SK-N-SH (cell line): ENCODE measurements around the gene ATG4C. TPM values are rescaled to one million over a fixed set of nuclear protein-coding genes. Genes with fewer than 3 reads are reported as not detected.

Experiments used
- CTCF ChIA-PET: fragments of 300-600, 350-600 bp; formaldehyde crosslinking; extraction: SDS; loops from one replicate; lab custom pipeline; 2021; lab: Yijun Ruan, JAX
- POLR2A ChIA-PET: fragments of 350-600 bp; sonication (Branson Sonifier 250); formaldehyde crosslinking; extraction: SDS; loops from one replicate; lab custom pipeline; 2020; ENCODE audit warnings: antibody characterized with exemption, inconsistent platforms; lab: Yijun Ruan, JAX
- DNase-seq: peaks from one replicate; pipeline ENCODE4 v3.0.0; 2012
- H2AFZ ChIP-seq: fragments of 200-600 bp; sonication (generic); 2 replicates; pipeline ENCODE4 v1.8.1; 2016; ENCODE audit warnings: antibody characterized with exemption, mild to moderate bottlenecking, low read depth
- H3F3A ChIP-seq: fragments of 200-600 bp; sonication (generic); replicated peaks from 2 replicates; pipeline ENCODE3; 2016; ENCODE audit warnings: antibody characterized with exemption, mild to moderate bottlenecking; ENCODE audit not compliant: insufficient read depth
- H3K27ac ChIP-seq, 2 experiments: fragments of 200-500 bp in 1 of 2; fragments of 200-600 bp in 1 of 2; sonication (Bioruptor generic) in 1 of 2; sonication (generic), shearing (Covaris generic) in 1 of 2; 2 replicates each; pipeline versions ENCODE4 v1.5.1 to v1.6.1; 2014 to 2016; ENCODE audit warnings: low read depth in 2 of 2, inconsistent platforms in 1 of 2, low read length in 1 of 2, mild to moderate bottlenecking in 1 of 2, mixed read lengths in 1 of 2
- H3K27me3 ChIP-seq: fragments of 200-600 bp; sonication (generic), shearing (Covaris generic); 2 replicates; pipeline ENCODE4 v1.6.1; 2016; ENCODE audit warnings: mixed run types; ENCODE audit not compliant: insufficient read depth
- H3K36me3 ChIP-seq, 2 experiments: fragments of 200-500 bp in 1 of 2; fragments of 200-600 bp in 1 of 2; sonication (Bioruptor generic) in 1 of 2; sonication (generic) in 1 of 2; replicated peaks in 1 of 2; 2 replicates each; pipeline versions ENCODE3 to v1.5.1; 2014 to 2016; ENCODE audit warnings: low read length in 1 of 2, mild to moderate bottlenecking in 1 of 2; ENCODE audit not compliant: insufficient read depth in 2 of 2, control insufficient read depth in 1 of 2
- H3K4me1 ChIP-seq, 2 experiments: fragments of 200-500 bp in 1 of 2; fragments of 200-600 bp in 1 of 2; sonication (Bioruptor generic) in 1 of 2; sonication (generic), shearing (Covaris generic) in 1 of 2; 2 replicates each; pipeline versions ENCODE4 v1.5.1 to v1.6.1; 2014 to 2016; ENCODE audit warnings: low read depth in 1 of 2, low read length in 1 of 2, mixed run types in 1 of 2; ENCODE audit not compliant: insufficient read depth in 2 of 2, control insufficient read depth in 1 of 2
- H3K4me2 ChIP-seq: fragments of 200-600 bp; sonication (generic), shearing (Covaris generic); 2 replicates; pipeline ENCODE4 v1.6.1; 2017; ENCODE audit warnings: mixed run types
- H3K4me3 ChIP-seq, 2 experiments: fragments of 200-500 bp in 1 of 2; fragments of 200-600 bp in 1 of 2; sonication (Bioruptor generic) in 1 of 2; sonication (generic), shearing (Covaris generic) in 1 of 2; 2 replicates each; pipeline versions ENCODE4 v1.5.1 to v1.8.1; 2014 to 2016; ENCODE audit warnings: low read depth in 2 of 2, inconsistent platforms in 1 of 2, low read length in 1 of 2, mild to moderate bottlenecking in 1 of 2, mixed read lengths in 1 of 2, moderate library complexity in 1 of 2
- H3K79me2 ChIP-seq: fragments of 200-600 bp; sonication (generic); 2 replicates; pipeline ENCODE4 v1.8.1; 2017; ENCODE audit warnings: mild to moderate bottlenecking; ENCODE audit not compliant: insufficient read depth
- H3K9ac ChIP-seq: fragments of 200-600 bp; sonication (generic); 2 replicates; pipeline ENCODE4 v1.6.1; 2017; ENCODE audit warnings: mixed run types
- H3K9me2 ChIP-seq: fragments of 200-600 bp; sonication (generic); 2 replicates; pipeline ENCODE4 v1.6.1; 2017; ENCODE audit warnings: mixed run types
- H3K9me3 ChIP-seq: fragments of 200-600 bp; sonication (generic); 2 replicates; pipeline ENCODE4 v1.6.1; 2017; ENCODE audit warnings: mixed run types, mild to moderate bottlenecking, moderate library complexity
- H4K20me1 ChIP-seq: fragments of 200-600 bp; sonication (generic); 2 replicates; pipeline ENCODE4 v1.6.1; 2017; ENCODE audit warnings: mild to moderate bottlenecking, mixed run types; ENCODE audit not compliant: insufficient read depth
- CHD2 ChIP-seq: fragments of 150-350 bp; IDR thresholded peaks from 2 replicates; pipeline ENCODE4 v1.6.1; 2018; ENCODE audit warnings: low read length; ENCODE audit not compliant: partially characterized antibody
- CTCF ChIP-seq: fragments of 200-600 bp; sonication (generic); IDR thresholded peaks from 2 replicates; pipeline ENCODE4 v1.6.1; 2017; ENCODE audit warnings: antibody characterized with exemption, mild to moderate bottlenecking, moderate library complexity
- EP300 ChIP-seq, 2 experiments: IDR thresholded peaks; 2 replicates each; pipeline versions ENCODE4 v1.4.0 to v1.6.1; 2012; ENCODE audit warnings: borderline replicate concordance in 1 of 2, low read depth in 1 of 2, low read length in 1 of 2
- EZH2phosphoT487 ChIP-seq: fragments of 200-600 bp; sonication (generic); IDR thresholded peaks from 2 replicates; pipeline ENCODE4 v1.6.1; 2017; ENCODE audit warnings: low read depth, mixed run types, mild to moderate bottlenecking, antibody characterized with exemption, moderate library complexity, borderline replicate concordance
- FOSL2 ChIP-seq: IDR thresholded peaks from 2 replicates; pipeline ENCODE4 v1.4.0; 2012; ENCODE audit warnings: low read depth, mild to moderate bottlenecking, moderate library complexity, borderline replicate concordance
- GATA2 ChIP-seq: sonication (generic); formaldehyde crosslinking; IDR thresholded peaks from 2 replicates; pipeline ENCODE4 v1.5.0; 2020; ENCODE audit warnings: mild to moderate bottlenecking, missing genetic modification reagents
- IRF3 ChIP-seq: fragments of 150-350 bp; IDR thresholded peaks from 2 replicates; pipeline ENCODE4 v1.6.1; 2016; ENCODE audit warnings: mild to moderate bottlenecking, low read depth, low read length
- MEF2A ChIP-seq: IDR thresholded peaks from 2 replicates; pipeline ENCODE4 v1.4.0; 2012; ENCODE audit warnings: low read depth, borderline replicate concordance
- NFIC ChIP-seq: IDR thresholded peaks from 2 replicates; pipeline ENCODE4 v1.4.0; 2012; ENCODE audit warnings: borderline replicate concordance
- NRF1 ChIP-seq: IDR thresholded peaks from 2 replicates; pipeline ENCODE4 v1.6.1; 2012; ENCODE audit warnings: low read depth, mild to moderate bottlenecking, low read length
- PBX3 ChIP-seq: IDR thresholded peaks from 2 replicates; pipeline ENCODE4; 2012
- RFX5 ChIP-seq: IDR thresholded peaks from 2 replicates; pipeline ENCODE4 v1.6.1; 2012; ENCODE audit warnings: mild to moderate bottlenecking, improper control_type of control experiment, low read length
- SIN3A ChIP-seq: IDR thresholded peaks from 2 replicates; pipeline ENCODE4 v1.6.1; 2012; ENCODE audit warnings: low read depth, mild to moderate bottlenecking, low read length, moderate library complexity, borderline replicate concordance
- SMC3 ChIP-seq: IDR thresholded peaks from 2 replicates; pipeline ENCODE4 v1.6.1; 2012; ENCODE audit warnings: low read depth, low read length, improper control_type of control experiment
- TAF1 ChIP-seq: IDR thresholded peaks from 2 replicates; pipeline ENCODE4 v1.6.1; 2012; ENCODE audit warnings: low read depth, mild to moderate bottlenecking, low read length, moderate library complexity, borderline replicate concordance
- TCF12 ChIP-seq: IDR thresholded peaks from 2 replicates; pipeline ENCODE4 v1.4.0; 2012
- USF2 ChIP-seq: fragments of 150-350 bp; IDR thresholded peaks from 2 replicates; pipeline ENCODE4 v1.6.1; 2017; ENCODE audit warnings: antibody characterized with exemption, low read length, low read depth, borderline replicate concordance
- YY1 ChIP-seq: IDR thresholded peaks from 2 replicates; pipeline ENCODE4 v1.4.0; 2012; ENCODE audit warnings: low read depth, mild to moderate bottlenecking
- WGBS: methylation state at CpG from one replicate; pipeline ENCODE4 v1.1.6; 2017; ENCODE audit warnings: low lambda C conversion rate; 5-methylcytosine and 5-hydroxymethylcytosine counted together
- polyA plus RNA-seq, 3 experiments: library from polyadenylated mRNA; depleted of rRNA; stranded (reverse); fragments of >200 nt; gene quantifications; 2 replicates each; pipeline ENCODE4 v1.2.3, GENCODE V29; 2012

ATG4C gene
- polyA plus RNA-seq, 1 of the 3 experiments (the other 2 are of a cell fraction), result 3.0 TPM

- TF ChIP-seq USF2 (no peak), SIN3A (no peak)
Measured at GRCh38 chr1:62844030-62844429, 60.1 kb downstream of the ATG4C start (continued).

GRCh38 chr1:62849031-62849430, 65.1 kb downstream of the ATG4C start:
- Histone ChIP-seq H3K36me3 (peaks cover 0 to 4% of the 10 kb centered on the region in 2 experiments), H3K4me3 (no peak overlapping the region), H3K9me2 (no peaks in the 10 kb centered on the region), H3K27ac (no peak overlapping the region), H3K9me3 (no peaks in the 10 kb centered on the region), H3K27me3 (no peaks in the 10 kb centered on the region), H3K4me1 (no peaks in the 10 kb centered on the region), H4K20me1 (no peaks in the 10 kb centered on the region), H3F3A (no peaks in the 10 kb centered on the region), H3K9ac (no peak overlapping the region), H2AFZ (no peak overlapping the region), H3K4me2 (no peak overlapping the region), H3K79me2 (no peaks in the 10 kb centered on the region)
- ChIA-PET CTCF (interaction anchor here (1.0 to 3.5 kb wide), 3 partner anchors 7 to 57 kb away, joined by 3 to 22 read pairs (median 4); no protein-coding TSS in a partner anchor), POLR2A (no interaction called here)
- TF ChIP-seq RFX5 (no peak), CTCF (peak; percentile 18; the same call in 1 of the 2 replicates), GATA2 (CRISPR knock-in tag) (no peak), NRF1 (no peak), CHD2 (no peak), YY1 (no peak)
- DNase-seq, result peak; percentile 2
- 84% methylated on average over 4 of the region's 4 CpGs for WGBS

GRCh38 chr1:62852253-62852652, 68.3 kb downstream of the ATG4C start:
- POLR2A ChIA-PET, result no interaction called here
- H3K9me3 ChIP-seq, result no peaks in the 10 kb centered on the region
- H3K4me2 ChIP-seq, result no peak overlapping the region
- no peak overlapping the region for H2AFZ ChIP-seq
- H3K4me1 ChIP-seq, result no peaks in the 10 kb centered on the region
- H3K4me3 ChIP-seq, result no peak overlapping the region
- H3F3A ChIP-seq, result no peaks in the 10 kb centered on the region
- H3K27me3 ChIP-seq, result no peaks in the 10 kb centered on the region
- peaks cover 0 to 4% of the 10 kb centered on the region in 2 experiments for H3K36me3 ChIP-seq
- H4K20me1 ChIP-seq, result no peaks in the 10 kb centered on the region
- H3K27ac ChIP-seq, result no peak overlapping the region
- no peaks in the 10 kb centered on the region for H3K79me2 ChIP-seq
- CTCF ChIA-PET, result interaction anchor here (1.4 to 3.5 kb wide), 2 partner anchors 10 to 12 kb away, joined by 4 to 22 read pairs; no protein-coding TSS in a partner anchor
- no peaks in the 10 kb centered on the region for H3K9me2 ChIP-seq
- DNase-seq, result no peak
- H3K9ac ChIP-seq, result no peak overlapping the region
- TF ChIP-seq CTCF (no peak), IRF3 (no peak), EP300 (IDR thresholded peaks at IDR 0.05; ENCODE audit: borderline replicate concordance in 1 of 2, low read depth in 1 of 2, low read length in 1 of 2) (no peak), NFIC (no peak), FOSL2 (no peak), PBX3 (no peak), TAF1 (no peak), CHD2 (no peak), USF2 (no peak), TCF12 (no peak), EZH2phosphoT487 (no peak), MEF2A (no peak), SMC3 (no peak)
